HepG2 (cell line): ENCODE measurements around the gene CDC23. TPM values are rescaled to one million over a fixed set of nuclear protein-coding genes. Genes with fewer than 3 reads are reported as not detected.

Source experiments
- BRCA1 ChIP-seq: sonication (generic); formaldehyde crosslinking; IDR thresholded peaks from 2 replicates; pipeline ENCODE4 v1.4.0; 2020; ENCODE audit warnings: missing genetic modification reagents
- FOXJ3 ChIP-seq: sonication (generic); formaldehyde crosslinking; IDR thresholded peaks from 2 replicates; pipeline ENCODE4 v1.4.0; 2020; ENCODE audit warnings: missing genetic modification reagents, mild to moderate bottlenecking, borderline replicate concordance
- HNF1A ChIP-seq, 2 experiments: sonication (generic) in 1 of 2; formaldehyde crosslinking in 1 of 2; IDR thresholded peaks; 2 replicates each; pipeline versions ENCODE4 v1.4.0 to v1.6.1; 2016 to 2020; ENCODE audit warnings: borderline replicate concordance in 1 of 2, low read depth in 1 of 2, mild to moderate bottlenecking in 1 of 2, missing genetic modification reagents in 1 of 2
- MYNN ChIP-seq: sonication (generic); formaldehyde crosslinking; IDR thresholded peaks from 2 replicates; pipeline ENCODE4 v1.4.0; 2020; ENCODE audit warnings: mild to moderate bottlenecking, low read depth, missing genetic modification reagents
- NFE2L2 ChIP-seq: fragments of 150-350 bp; IDR thresholded peaks from 2 replicates; pipeline ENCODE4 v1.6.1; 2014; ENCODE audit warnings: low read length
- RBFOX2 ChIP-seq: fragments of 200-400 bp; formaldehyde crosslinking; IDR thresholded peaks from 2 replicates; pipeline ENCODE4 v1.6.1; 2017; ENCODE audit warnings: low read depth, mild to moderate bottlenecking, low read length
- SAP130 ChIP-seq: IDR thresholded peaks from 2 replicates; pipeline ENCODE4 v1.6.1; 2016; ENCODE audit warnings: low read depth
- SP1 ChIP-seq, 2 experiments: fragments of 450-650 bp in 1 of 2; sonication (generic) in 1 of 2; formaldehyde crosslinking in 1 of 2; IDR thresholded peaks; 2 replicates each; pipeline versions ENCODE4 v1.4.0 to v1.6.1; 2016 to 2020; ENCODE audit warnings: missing genetic modification reagents in 1 of 2
- TCF12 ChIP-seq, 2 experiments: fragments of 450-650 bp in 1 of 2; sonication (generic) in 1 of 2; formaldehyde crosslinking in 1 of 2; IDR thresholded peaks; 2 replicates each; pipeline versions ENCODE4 v1.6.1 to v1.8.0; 2017 to 2022; ENCODE audit warnings: antibody characterized with exemption in 1 of 2, mild to moderate bottlenecking in 1 of 2, missing genetic modification reagents in 1 of 2, moderate library complexity in 1 of 2
- XRCC5 ChIP-seq: fragments of 200-400 bp; formaldehyde crosslinking; optimal IDR thresholded peaks from 2 replicates; pipeline ENCODE3; 2017; ENCODE audit warnings: mild to moderate bottlenecking, low read length
- ZC3H13 ChIP-seq: sonication (generic); formaldehyde crosslinking; IDR thresholded peaks from 2 replicates; pipeline ENCODE4 v1.8.1; 2023; ENCODE audit warnings: mild to moderate bottlenecking, missing genetic modification reagents, moderate library complexity
- ZFP82 ChIP-seq: sonication (generic); formaldehyde crosslinking; IDR thresholded peaks from 2 replicates; pipeline ENCODE4 v1.5.1; 2020; ENCODE audit warnings: mild to moderate bottlenecking, missing genetic modification reagents, borderline replicate concordance
- ZNF446 ChIP-seq: sonication (generic); formaldehyde crosslinking; IDR thresholded peaks from 2 replicates; pipeline ENCODE4 v1.5.0; 2020; ENCODE audit warnings: mild to moderate bottlenecking, missing genetic modification reagents
- ZNF747 ChIP-seq: sonication (generic); formaldehyde crosslinking; IDR thresholded peaks from 2 replicates; pipeline ENCODE4 v1.8.1; 2023; ENCODE audit warnings: missing genetic modification reagents, mild to moderate bottlenecking, borderline replicate concordance
- ZNF790 ChIP-seq: sonication (generic); formaldehyde crosslinking; IDR thresholded peaks from 2 replicates; pipeline ENCODE4 v1.8.0; 2022; ENCODE audit warnings: missing genetic modification reagents, mild to moderate bottlenecking, borderline replicate concordance
- ZNF800 ChIP-seq: sonication (generic); formaldehyde crosslinking; IDR thresholded peaks from 2 replicates; pipeline ENCODE4 v1.4.0; 2020; ENCODE audit warnings: missing genetic modification reagents
- polyA plus RNA-seq, 8 experiments: library from polyadenylated mRNA; depleted of rRNA in 3 of 8; stranded (reverse) in 7 of 8; unstranded in 1 of 8; fragments of >200 nt; fragmentation: Illumina TruSeq in 4 of 8; extraction: Trizol in 4 of 8; gene quantifications; 2 replicates each; pipeline versions ENCODE4 v1.2.1 to v1.2.3, GENCODE V29; 2011 to 2016; ENCODE audit warnings: low read depth in 4 of 8, missing spikeins in 1 of 8, mixed read lengths in 1 of 8; ENCODE audit not compliant: insufficient read depth in 1 of 8
- total RNA-seq, 5 experiments: library from RNA; depleted of rRNA; stranded (reverse); fragments of >200 nt; fragmentation: Illumina TruSeq; extraction: Trizol; gene quantifications; 2 replicates each; pipeline ENCODE4 v1.2.3, GENCODE V29; 2016; ENCODE audit warnings: low read depth in 1 of 5
- TF ChIP-seq, protein P1 (sequence below): sonication (generic); formaldehyde crosslinking; IDR thresholded peaks from 2 replicates; pipeline ENCODE4 v1.4.0; 2020; ENCODE audit warnings: low read depth, mild to moderate bottlenecking, missing genetic modification reagents
- TF ChIP-seq, protein P2 (sequence below): sonication (generic); formaldehyde crosslinking; IDR thresholded peaks from 2 replicates; pipeline ENCODE4 v1.4.0; 2020; ENCODE audit warnings: missing genetic modification reagents, borderline replicate concordance

CDC23 gene
- total and polyA plus RNA-seq, 2 of the 13 experiments (the other 11 are each of a cell fraction or from before 2014, with no cell fraction given) = 38.3 to 47.7 TPM

GRCh38 chr5:138177941-138178515, 35.1 kb downstream of the CDC23 start (continued):
- TF ChIP-seq FOXJ3 (CRISPR knock-in tag) (0 out of 2 replicates have a peak, but pooled peaks have one; percentile 41), ZC3H13 (0 out of 2 replicates have a peak, but pooled peaks have one; percentile 9), SP1 (IDR thresholded peaks at IDR 0.05) (no peak), SP1 (CRISPR knock-in tag; IDR thresholded peaks at IDR 0.05) (0 out of 2 replicates have a peak, but pooled peaks have one; percentile 45), ZNF790 (0 out of 2 replicates have a peak, but pooled peaks have one; percentile 54), BRCA1 (CRISPR knock-in tag) (peak; percentile 55; the same call in 1 of the 2 replicates), NFE2L2 (no peak), SAP130 (CRISPR knock-in tag) (peak; percentile 12), HNF1A (IDR thresholded peaks at IDR 0.05; ENCODE audit: low read depth) (no peak), HNF1A (CRISPR knock-in tag; IDR thresholded peaks at IDR 0.05; ENCODE audit: borderline replicate concordance) (0 out of 2 replicates have a peak, but pooled peaks have one; percentile 14), ZFP82 (CRISPR knock-in tag) (peak; percentile 75; the same call in 1 of the 2 replicates), RBFOX2 (0 out of 2 replicates have a peak, but pooled peaks have one; percentile 24), MYNN (CRISPR knock-in tag) (peak; percentile 24; the same call in 1 of the 2 replicates), TCF12 (IDR thresholded peaks at IDR 0.05) (no peak), TCF12 (CRISPR knock-in tag; IDR thresholded peaks at IDR 0.05) (no peak), XRCC5 (peak; percentile 18), ZNF800 (CRISPR knock-in tag) (peak; percentile 73; the same call in 1 of the 2 replicates), ZNF747 (CRISPR knock-in tag) (peak; percentile 4; the same call in 1 of the 2 replicates), ZNF446 (CRISPR knock-in tag) (0 out of 2 replicates have a peak, but pooled peaks have one; percentile 43)
- TF ChIP-seq, protein P1, sequence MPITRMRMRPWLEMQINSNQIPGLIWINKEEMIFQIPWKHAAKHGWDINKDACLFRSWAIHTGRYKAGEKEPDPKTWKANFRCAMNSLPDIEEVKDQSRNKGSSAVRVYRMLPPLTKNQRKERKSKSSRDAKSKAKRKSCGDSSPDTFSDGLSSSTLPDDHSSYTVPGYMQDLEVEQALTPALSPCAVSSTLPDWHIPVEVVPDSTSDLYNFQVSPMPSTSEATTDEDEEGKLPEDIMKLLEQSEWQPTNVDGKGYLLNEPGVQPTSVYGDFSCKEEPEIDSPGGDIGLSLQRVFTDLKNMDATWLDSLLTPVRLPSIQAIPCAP (CRISPR knock-in tag) = no peak
- TF ChIP-seq, protein P2, sequence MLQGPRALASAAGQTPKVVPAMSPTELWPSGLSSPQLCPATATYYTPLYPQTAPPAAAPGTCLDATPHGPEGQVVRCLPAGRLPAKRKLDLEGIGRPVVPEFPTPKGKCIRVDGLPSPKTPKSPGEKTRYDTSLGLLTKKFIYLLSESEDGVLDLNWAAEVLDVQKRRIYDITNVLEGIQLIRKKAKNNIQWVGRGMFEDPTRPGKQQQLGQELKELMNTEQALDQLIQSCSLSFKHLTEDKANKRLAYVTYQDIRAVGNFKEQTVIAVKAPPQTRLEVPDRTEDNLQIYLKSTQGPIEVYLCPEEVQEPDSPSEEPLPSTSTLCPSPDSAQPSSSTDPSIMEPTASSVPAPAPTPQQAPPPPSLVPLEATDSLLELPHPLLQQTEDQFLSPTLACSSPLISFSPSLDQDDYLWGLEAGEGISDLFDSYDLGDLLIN (CRISPR knock-in tag) = 0 out of 2 replicates have a peak, but pooled peaks have one; percentile 62
